Right renal cortex interstitium (tissue), 3 donors: ENCODE results near the gene SPDYE6. TPM values are rescaled to one million over a fixed set of nuclear protein-coding genes. Genes with fewer than 3 reads are reported as not detected.
"Not testable (repeated sequence)": the region's sequence is repeated elsewhere in the genome, so short reads cannot be mapped to it uniquely, and the experiment has no call there.

Experiments used
- DNase-seq, 3 donors: peaks; one replicate each; pipeline ENCODE4 v3.0.0-alpha.2; 2013; ENCODE audit warnings: low read depth in 3 of 3, low spot score in 2 of 3
- polyA plus RNA-seq, 3 donors: library from polyadenylated mRNA; unstranded; fragments of 120-200 nt; gene quantifications; one replicate each; pipeline ENCODE4 v1.2.1, GENCODE V29; 2013; ENCODE audit not compliant: insufficient read length in 3 of 3

The SPDYE6 gene
- polyA plus RNA-seq, 3 donors = 1.3 to 2.4 (median 2.2) TPM

GRCh38 chr7:102365390-102365789, 9.1 kb upstream of the SPDYE6 start:
- not testable (repeated sequence) for DNase-seq

GRCh38 chr7:102364394-102364886, 8.2 kb upstream of the SPDYE6 start:
- not testable (repeated sequence) for DNase-seq

DNA sequence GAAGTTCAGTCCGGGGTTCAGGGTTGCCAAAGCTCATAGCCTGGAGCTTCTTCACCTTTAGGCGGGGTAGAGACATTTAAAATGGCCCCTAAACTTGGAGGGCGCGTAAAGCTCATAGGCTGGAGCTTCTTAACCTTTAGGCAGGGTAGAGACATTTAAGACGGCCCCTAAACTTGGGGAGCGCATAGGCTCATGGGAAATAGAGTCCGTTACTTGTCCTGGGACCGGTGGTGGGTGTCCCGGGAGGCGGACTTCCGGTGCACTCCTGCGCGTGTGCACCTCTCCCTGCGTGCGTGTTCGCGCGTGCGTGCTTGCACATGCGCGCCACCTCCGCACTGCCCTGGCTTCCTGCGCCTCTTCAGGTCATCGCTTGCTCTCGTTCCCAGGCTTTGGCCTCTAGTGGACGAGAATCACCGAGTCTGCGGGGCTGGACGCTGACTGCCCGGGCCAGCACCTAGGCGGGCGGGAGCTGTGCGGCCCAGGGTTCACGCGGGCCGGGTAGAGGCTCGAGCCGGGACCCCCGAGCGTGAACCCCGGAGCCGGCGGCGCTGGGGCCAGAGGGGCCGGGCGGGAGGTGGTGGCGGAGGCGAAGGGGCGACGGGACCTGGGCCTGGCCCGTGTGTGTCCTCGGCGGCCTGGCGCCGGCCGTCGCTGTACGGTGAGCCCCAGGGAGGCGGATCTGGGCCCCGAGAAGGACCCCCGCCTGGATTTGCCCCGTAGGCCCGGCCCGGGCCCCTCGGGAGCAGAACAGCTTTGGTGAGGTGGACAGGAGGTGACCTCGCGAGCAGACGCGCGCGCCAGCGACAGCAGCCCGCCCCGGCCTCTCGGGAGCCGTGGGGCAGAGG, 7.5 kb upstream of the SPDYE6 start:
- DNase-seq = peak; percentile 85 to 93 (median 92)

GRCh38 chr7:102346983-102347382, 9.3 kb downstream of the SPDYE6 start:
- not testable (repeated sequence) for DNase-seq

GRCh38 chr7:102340599-102341368, 15.5 kb downstream of the SPDYE6 start:
- not testable (repeated sequence) for DNase-seq

GRCh38 chr7:102337420-102337819, 18.8 kb downstream of the SPDYE6 start:
- not testable (repeated sequence) for DNase-seq

GRCh38 chr7:102337002-102337401, 19.2 kb downstream of the SPDYE6 start:
- not testable (repeated sequence) for DNase-seq

DNA sequence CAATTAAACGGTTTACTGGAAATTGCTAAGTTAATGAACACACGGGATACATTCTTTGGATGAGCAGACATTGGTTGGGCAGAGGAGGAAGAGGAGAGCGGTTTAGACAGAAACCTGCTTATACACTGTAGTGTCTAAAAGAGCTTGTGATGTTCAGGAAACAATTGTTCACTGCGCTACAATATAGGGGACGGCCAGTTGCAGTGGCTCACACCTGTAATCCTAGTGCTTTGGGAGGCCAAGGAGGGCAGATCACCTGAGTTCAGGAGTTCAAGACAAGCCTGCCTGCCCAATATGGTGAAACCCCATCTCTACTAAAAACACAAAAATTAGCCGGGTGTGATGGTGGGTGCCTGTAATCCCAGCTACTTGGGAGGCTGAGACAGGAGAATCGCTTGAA, 20.7 kb downstream of the SPDYE6 start:
- not testable (repeated sequence) for DNase-seq

- not testable (repeated sequence) for DNase-seq
Measured at GRCh38 chr7:102330666-102331460, 25.4 kb downstream of the SPDYE6 start.

DNA sequence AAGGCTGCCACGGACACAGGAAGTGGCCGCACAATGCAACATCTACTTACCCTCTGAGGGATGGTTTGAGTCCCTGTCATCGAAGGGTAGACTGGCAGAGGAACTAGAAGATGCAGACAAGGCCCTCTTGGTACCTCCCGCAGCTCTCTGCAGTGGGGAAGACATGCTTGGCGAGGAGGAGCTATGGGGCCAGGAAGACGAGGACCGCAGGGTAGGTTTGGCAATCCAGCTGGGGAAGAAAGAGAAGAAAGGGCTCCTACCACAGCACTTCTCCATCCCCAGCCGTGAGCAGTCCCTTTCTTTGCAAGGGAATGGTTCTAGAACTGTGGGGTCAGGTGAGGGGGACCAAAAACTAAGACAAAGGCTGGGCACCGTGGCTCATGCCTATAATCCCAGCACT, 26.9 kb downstream of the SPDYE6 start:
- DNase-seq = not testable (repeated sequence)

- not testable (repeated sequence) for DNase-seq
Measured at GRCh38 chr7:102328863-102329262, 27.4 kb downstream of the SPDYE6 start.

DNA sequence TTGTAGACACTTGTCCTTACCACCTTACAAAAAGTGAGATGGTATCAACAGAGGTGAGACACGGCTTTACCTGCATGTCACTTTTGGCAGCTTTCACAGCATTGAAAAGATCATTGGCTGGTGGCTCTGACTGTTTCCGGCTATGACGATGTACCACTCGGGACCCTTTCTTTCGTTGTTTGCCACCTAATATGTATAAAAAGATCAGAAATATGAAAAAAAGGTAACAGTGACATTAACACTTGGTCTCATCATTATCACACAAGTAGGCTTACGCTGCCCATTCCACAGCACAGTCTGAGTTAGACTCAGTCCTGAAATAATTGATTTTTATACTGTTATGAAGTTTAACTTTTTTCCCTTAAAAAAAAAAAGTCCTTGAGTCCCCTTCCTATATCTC, 29.1 kb downstream of the SPDYE6 start:
- DNase-seq = not testable (repeated sequence)

DNA sequence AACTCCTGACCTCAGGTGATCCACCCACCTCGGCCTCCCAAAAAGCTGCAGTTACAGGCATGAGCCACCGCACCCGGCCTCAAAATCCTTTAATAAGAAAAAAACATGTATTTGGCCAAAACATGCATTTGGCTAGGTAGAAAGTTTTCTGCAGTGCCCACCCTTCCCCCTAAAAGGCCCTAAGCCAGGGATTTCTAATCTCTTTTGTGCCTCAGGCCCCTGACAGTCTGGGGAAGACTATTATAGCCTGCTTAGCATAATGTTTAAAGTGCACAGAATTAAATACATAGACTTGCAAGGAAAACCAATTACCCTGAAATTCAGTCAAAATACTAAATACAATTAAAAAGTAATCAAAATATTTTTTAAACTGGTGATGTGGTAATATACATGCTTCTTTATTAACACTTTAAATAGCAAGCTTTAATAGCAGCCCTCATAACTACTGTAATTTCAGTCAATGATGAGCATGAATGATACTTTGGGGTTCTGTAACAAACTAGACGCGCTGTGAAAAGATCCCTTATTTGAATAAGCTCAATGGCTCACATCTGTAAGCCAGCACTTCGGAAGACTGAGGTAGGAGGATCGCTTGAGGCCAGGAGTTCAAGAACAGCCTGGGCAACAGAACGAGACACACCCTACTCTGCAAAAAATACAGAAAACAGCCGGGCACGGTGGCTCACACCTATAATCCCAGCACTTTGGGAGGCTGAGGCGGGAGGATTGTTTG, 29.9 kb downstream of the SPDYE6 start:
- DNase-seq = no peak

GRCh38 chr7:102325106-102325505, 31.1 kb downstream of the SPDYE6 start:
- not testable (repeated sequence) for DNase-seq

GRCh38 chr7:102323914-102324195, 32.4 kb downstream of the SPDYE6 start:
- no peak for DNase-seq

- no peak for DNase-seq
Measured at GRCh38 chr7:102322202-102322715, 34.0 kb downstream of the SPDYE6 start.

GRCh38 chr7:102321351-102322201, 34.7 kb downstream of the SPDYE6 start:
- DNase-seq = peak in 1 of 3 donors; percentile 32

- DNase-seq = no peak
Measured at GRCh38 chr7:102320601-102321350, 35.5 kb downstream of the SPDYE6 start.
